HepG2 (cell line): Measurements from ENCODE around the gene LAPTM4A. TPM values are rescaled to one million over a fixed set of nuclear protein-coding genes. Genes with fewer than 3 reads are reported as not detected.

ENCODE experiments used
- CENPT ChIP-seq: sonication (generic); formaldehyde crosslinking; IDR thresholded peaks from 2 replicates; pipeline ENCODE4 v1.8.0; 2022; ENCODE audit warnings: low read depth, mild to moderate bottlenecking, moderate library complexity, missing genetic modification reagents
- EED ChIP-seq: sonication (generic); formaldehyde crosslinking; IDR thresholded peaks from 2 replicates; pipeline ENCODE4 v1.5.0; 2020; ENCODE audit warnings: mild to moderate bottlenecking, missing genetic modification reagents
- ELF1 ChIP-seq: sonication (generic); formaldehyde crosslinking; IDR thresholded peaks from 2 replicates; pipeline ENCODE4 v1.4.0; 2020; ENCODE audit warnings: missing genetic modification reagents
- HDAC1 ChIP-seq: sonication (generic); formaldehyde crosslinking; IDR thresholded peaks from 2 replicates; pipeline ENCODE4 v1.5.1; 2020; ENCODE audit warnings: mild to moderate bottlenecking, missing genetic modification reagents
- HNF1B ChIP-seq: sonication (generic); formaldehyde crosslinking; IDR thresholded peaks from 2 replicates; pipeline ENCODE4 v1.5.1; 2020; ENCODE audit warnings: mild to moderate bottlenecking, moderate library complexity, missing genetic modification reagents
- HOXA7 ChIP-seq: sonication (generic); formaldehyde crosslinking; IDR thresholded peaks from 2 replicates; pipeline ENCODE4 v1.8.1; 2022; ENCODE audit warnings: mild to moderate bottlenecking, missing genetic modification reagents, moderate library complexity
- MAZ ChIP-seq, 2 experiments: sonication (generic) in 1 of 2; formaldehyde crosslinking in 1 of 2; IDR thresholded peaks; 2 replicates each; pipeline versions ENCODE4 v1.5.0 to v1.6.1; 2012 to 2020; ENCODE audit warnings: low read depth in 2 of 2, mild to moderate bottlenecking in 2 of 2, borderline replicate concordance in 1 of 2, improper control_type of control experiment in 1 of 2, low read length in 1 of 2, missing genetic modification reagents in 1 of 2, moderate library complexity in 1 of 2
- NFKBIZ ChIP-seq: IDR thresholded peaks from 2 replicates; pipeline ENCODE4 v1.6.1; 2018; ENCODE audit warnings: missing genetic modification reagents, missing compliant biosample characterization
- PITX1 ChIP-seq: sonication (generic); formaldehyde crosslinking; IDR thresholded peaks from 2 replicates; pipeline ENCODE4 v1.5.1; 2020; ENCODE audit warnings: mild to moderate bottlenecking, missing genetic modification reagents
- RBFOX2 ChIP-seq: fragments of 200-400 bp; formaldehyde crosslinking; IDR thresholded peaks from 2 replicates; pipeline ENCODE4 v1.6.1; 2017; ENCODE audit warnings: low read depth, mild to moderate bottlenecking, low read length
- RBM39 ChIP-seq: fragments of 200-400 bp; formaldehyde crosslinking; IDR thresholded peaks from one replicate; pipeline ENCODE4 v1.6.1; 2018; ENCODE audit warnings: antibody characterized with exemption, mild to moderate bottlenecking, low read depth, low read length; ENCODE audit not compliant: poor library complexity, severe bottlenecking
- SAP130 ChIP-seq: IDR thresholded peaks from 2 replicates; pipeline ENCODE4 v1.6.1; 2016; ENCODE audit warnings: low read depth
- SIX1 ChIP-seq: sonication (generic); formaldehyde crosslinking; IDR thresholded peaks from 2 replicates; pipeline ENCODE4 v1.4.0; 2020; ENCODE audit warnings: missing genetic modification reagents, borderline replicate concordance
- TAF15 ChIP-seq: fragments of 200-400 bp; formaldehyde crosslinking; IDR thresholded peaks from one replicate; pipeline ENCODE4 v1.6.1; 2018; ENCODE audit warnings: mild to moderate bottlenecking, low read depth, low read length; ENCODE audit not compliant: poor library complexity, severe bottlenecking
- THAP8 ChIP-seq: sonication (generic); formaldehyde crosslinking; IDR thresholded peaks from 2 replicates; pipeline ENCODE4 v1.5.1; 2020; ENCODE audit warnings: missing genetic modification reagents, mild to moderate bottlenecking, borderline replicate concordance
- ZIK1 ChIP-seq: sonication (generic); formaldehyde crosslinking; IDR thresholded peaks from 2 replicates; pipeline ENCODE4 v1.5.0; 2020; ENCODE audit warnings: mild to moderate bottlenecking, low read depth, missing genetic modification reagents, borderline replicate concordance
- ZNF564 ChIP-seq: sonication (generic); formaldehyde crosslinking; IDR thresholded peaks from 2 replicates; pipeline ENCODE4 v1.8.1; 2023; ENCODE audit warnings: mild to moderate bottlenecking, missing genetic modification reagents
- ZNF605 ChIP-seq: sonication (generic); formaldehyde crosslinking; IDR thresholded peaks from 2 replicates; pipeline ENCODE4 v1.8.0; 2022; ENCODE audit warnings: mild to moderate bottlenecking, missing genetic modification reagents
- ZNF761 ChIP-seq: sonication (generic); formaldehyde crosslinking; conservative IDR thresholded peaks from 2 replicates; pipeline ENCODE4 v1.4.0; 2020; ENCODE audit warnings: mild to moderate bottlenecking, missing genetic modification reagents
- ZNF777 ChIP-seq: sonication (generic); formaldehyde crosslinking; IDR thresholded peaks from 2 replicates; pipeline ENCODE4 v1.4.0; 2020; ENCODE audit warnings: missing genetic modification reagents
- ZNF782 ChIP-seq: sonication (generic); formaldehyde crosslinking; IDR thresholded peaks from 2 replicates; pipeline ENCODE4 v1.4.0; 2020; ENCODE audit warnings: missing genetic modification reagents, mild to moderate bottlenecking, borderline replicate concordance
- polyA plus RNA-seq, 8 experiments: library from polyadenylated mRNA; depleted of rRNA in 3 of 8; stranded (reverse) in 7 of 8; unstranded in 1 of 8; fragments of >200 nt; fragmentation: Illumina TruSeq in 4 of 8; extraction: Trizol in 4 of 8; gene quantifications; 2 replicates each; pipeline versions ENCODE4 v1.2.1 to v1.2.3, GENCODE V29; 2011 to 2016; ENCODE audit warnings: low read depth in 4 of 8, missing spikeins in 1 of 8, mixed read lengths in 1 of 8; ENCODE audit not compliant: insufficient read depth in 1 of 8
- total RNA-seq, 5 experiments: library from RNA; depleted of rRNA; stranded (reverse); fragments of >200 nt; fragmentation: Illumina TruSeq; extraction: Trizol; gene quantifications; 2 replicates each; pipeline ENCODE4 v1.2.3, GENCODE V29; 2016; ENCODE audit warnings: low read depth in 1 of 5
- TF ChIP-seq, protein P1 (sequence below): sonication (generic); formaldehyde crosslinking; IDR thresholded peaks from 2 replicates; pipeline ENCODE4 v1.8.1; 2023; ENCODE audit warnings: mild to moderate bottlenecking, moderate library complexity, missing genetic modification reagents

The LAPTM4A gene
- total and polyA plus RNA-seq, 2 of the 13 experiments (the other 11 are each of a cell fraction or from before 2014, with no cell fraction given): 116 to 558 TPM

GRCh38 chr2:20093263-20094141 lies 42.1 kb upstream of the LAPTM4A start (continued):
- TF ChIP-seq HDAC1 (CRISPR knock-in tag): peak; percentile 85; the same call in 1 of the 2 replicates
- 0 out of 2 replicates have a peak, but pooled peaks have one; percentile 22 for TF ChIP-seq THAP8 (CRISPR knock-in tag)
- TF ChIP-seq RBFOX2: no peak
- TF ChIP-seq ZIK1 (CRISPR knock-in tag): no peak
- no peak for TF ChIP-seq HOXA7 (CRISPR knock-in tag)
- TF ChIP-seq SIX1 (CRISPR knock-in tag): peak; percentile 63; the same call in 1 of the 2 replicates
- TF ChIP-seq ZNF761 (CRISPR knock-in tag): peak; percentile 87; the same call in 1 of the 2 replicates
- TF ChIP-seq, protein P1, sequence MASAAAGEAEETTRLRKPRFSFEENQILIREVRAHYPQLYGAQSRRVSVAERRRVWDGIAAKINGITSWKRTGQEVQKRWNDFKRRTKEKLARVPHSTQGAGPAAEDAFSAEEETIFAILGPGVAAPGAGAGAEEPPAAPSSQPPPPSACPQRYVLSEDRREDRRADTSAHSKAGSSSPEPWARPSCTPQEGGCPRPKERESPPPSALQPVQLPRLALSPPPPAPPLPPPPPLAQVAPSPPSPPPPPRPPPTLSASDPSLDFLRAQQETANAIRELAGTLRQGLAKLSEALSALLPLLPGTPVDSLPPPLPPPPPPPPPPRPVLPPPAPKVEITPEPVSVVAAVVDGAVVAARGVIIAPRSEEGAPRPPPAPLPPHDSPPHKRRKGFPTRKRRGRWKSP (CRISPR knock-in tag): peak; percentile 83; the same call in 1 of the 2 replicates
- peak; percentile 75 for TF ChIP-seq ZNF777 (CRISPR knock-in tag)
- no peak for TF ChIP-seq CENPT (CRISPR knock-in tag)
- TF ChIP-seq RBM39: no peak
- no peak for TF ChIP-seq TAF15
- TF ChIP-seq ZNF605 (CRISPR knock-in tag): 0 out of 2 replicates have a peak, but pooled peaks have one; percentile 62
- TF ChIP-seq SAP130 (CRISPR knock-in tag): peak; percentile 84
- TF ChIP-seq ZNF564: no peak
- peak; percentile 60 for TF ChIP-seq ELF1 (CRISPR knock-in tag)
- TF ChIP-seq EED (CRISPR knock-in tag): peak; percentile 12; the same call in 1 of the 2 replicates
- peak; percentile 78 for TF ChIP-seq PITX1 (CRISPR knock-in tag)
- peak; percentile 89 for TF ChIP-seq HNF1B (CRISPR knock-in tag)
- TF ChIP-seq NFKBIZ (CRISPR knock-in tag): no peak; the same call in 1 of the 2 replicates
- peak; percentile 37; the same call in 1 of the 2 replicates for TF ChIP-seq MAZ (IDR thresholded peaks at IDR 0.05; ENCODE audit: borderline replicate concordance, low read depth, low read length)
- TF ChIP-seq MAZ (CRISPR knock-in tag; IDR thresholded peaks at IDR 0.05; ENCODE audit: low read depth): no peak
- TF ChIP-seq ZNF782 (CRISPR knock-in tag): peak; percentile 89; the same call in 1 of the 2 replicates
